Stimulated activated CD4-positive, alpha-beta T cell treated with anti-CD3 and anti-CD28 coated beads, Interleukin-1b, Interleukin-23, amount 100 ng/mL, for 4 hours (primary cell): ENCODE measurements around the gene NDFIP2.

Source experiments
- DNase-seq, 2 donors: peaks; one replicate each; pipeline ENCODE4 v3.0.0-alpha.2; 2020; ENCODE audit warnings: low read depth in 2 of 2

NDFIP2 gene

DNA sequence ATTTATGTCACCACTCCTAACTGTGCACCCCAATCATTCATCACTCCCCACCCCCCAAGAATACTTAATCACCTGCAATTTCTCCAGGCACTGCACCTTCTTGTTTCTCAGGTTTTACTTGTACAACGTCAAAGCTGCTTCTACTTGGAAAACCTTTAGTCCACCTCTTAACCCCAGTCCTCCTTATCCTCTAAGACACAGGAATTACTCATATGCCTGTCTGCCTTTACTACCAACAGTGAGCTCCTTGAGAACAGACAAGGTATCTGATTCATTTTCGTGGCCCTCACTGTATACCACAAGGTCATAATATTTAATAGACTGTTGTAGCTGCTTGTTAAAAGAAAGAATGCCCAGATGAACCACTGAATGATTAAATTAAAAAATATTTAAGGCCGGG lies 21.0 kb upstream of the NDFIP2 start:
- no peak for DNase-seq

- no peak for DNase-seq
These were observed 18.1 kb upstream of the NDFIP2 start for GRCh38 chr13:79462895-79463294.

DNA sequence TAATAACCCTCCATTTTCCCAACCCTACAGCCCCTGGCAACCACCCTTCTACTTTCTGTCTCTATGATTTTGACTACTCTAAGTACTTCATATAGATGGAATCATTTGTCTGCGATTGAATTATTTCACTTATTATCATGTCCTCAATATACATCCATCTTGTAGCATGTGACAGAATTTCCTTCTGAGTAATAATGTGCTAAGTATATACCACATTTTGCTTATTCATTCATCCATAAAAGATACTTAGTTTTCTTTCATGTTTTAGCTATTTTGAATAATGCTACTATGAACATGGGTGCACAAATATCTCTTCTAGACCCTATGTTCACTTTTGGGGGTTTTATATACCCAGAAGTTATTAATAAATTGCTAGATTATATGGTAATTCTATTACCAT lies 17.4 kb upstream of the NDFIP2 start:
- DNase-seq = no peak

- DNase-seq = no peak
These were observed 14.1 kb upstream of the NDFIP2 start for GRCh38 chr13:79466872-79467271.

DNA sequence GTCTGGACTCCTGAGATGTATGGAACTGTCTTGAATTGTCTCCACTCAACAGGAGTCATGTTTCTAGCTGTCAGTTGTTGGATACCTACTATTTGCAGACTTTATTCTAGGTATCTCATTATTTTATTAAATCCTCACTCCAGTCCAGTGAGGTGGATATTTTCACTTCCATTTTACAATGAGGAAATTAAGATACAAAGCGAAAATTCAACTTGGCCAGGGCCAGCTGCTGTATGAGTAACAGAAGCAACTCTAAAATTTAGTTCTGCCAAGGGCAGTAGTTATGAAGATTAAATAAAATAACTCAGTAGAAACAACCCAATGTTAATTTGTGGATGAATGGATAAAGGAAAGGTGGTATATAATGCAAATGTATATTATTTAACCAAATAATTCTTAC lies 12.6 kb upstream of the NDFIP2 start:
- DNase-seq = no peak

- no peak for DNase-seq
These were observed 12.1 kb upstream of the NDFIP2 start for GRCh38 chr13:79468819-79469218.

GRCh38 chr13:79469608-79470007 lies 11.3 kb upstream of the NDFIP2 start:
- DNase-seq = no peak

DNA sequence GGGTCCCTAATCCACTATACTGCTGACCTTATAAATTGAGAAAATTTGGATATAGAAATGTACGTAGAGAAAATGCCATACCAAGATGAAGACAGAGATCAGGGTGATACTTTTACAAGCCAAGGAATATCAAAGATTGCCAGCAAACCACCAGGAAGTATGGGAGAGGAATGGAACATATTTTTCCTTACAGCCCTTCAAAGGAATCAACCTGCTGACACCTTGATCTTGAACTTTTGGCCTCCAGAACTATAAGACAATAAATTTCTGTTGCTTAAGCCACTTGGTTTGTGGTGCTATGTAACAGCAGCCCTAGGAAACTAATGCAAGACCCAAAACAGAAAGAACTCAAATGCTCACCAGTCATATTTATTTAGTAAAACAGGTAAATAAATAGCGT lies 10.3 kb upstream of the NDFIP2 start:
- DNase-seq = no peak

GRCh38 chr13:79475569-79475968 lies 5.4 kb upstream of the NDFIP2 start:
- DNase-seq = no peak

DNA sequence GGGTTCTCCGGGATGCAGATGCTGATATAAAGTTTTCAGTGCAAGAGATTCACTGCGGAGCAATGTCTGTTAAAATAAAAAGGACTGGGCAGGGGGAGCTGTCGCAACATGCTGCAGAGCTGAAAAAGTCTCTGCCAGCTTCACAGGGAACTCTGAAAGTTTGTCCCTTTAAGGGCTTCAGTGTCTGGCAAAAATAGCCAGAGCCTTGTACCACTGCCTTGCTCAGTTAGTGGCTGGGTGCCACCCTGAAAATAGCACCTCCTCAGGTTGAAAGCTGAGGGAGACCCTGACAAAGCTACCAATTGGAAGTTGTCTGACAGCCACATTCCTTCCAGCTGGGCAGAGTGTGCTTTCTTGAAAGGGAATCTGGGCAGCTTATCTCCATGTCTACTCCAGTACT lies 3.0 kb upstream of the NDFIP2 start:
- DNase-seq = no peak

GRCh38 chr13:79479882-79480281 lies 1.1 kb upstream of the NDFIP2 start:
- no peak for DNase-seq

- peak; percentile 56 to 60 for DNase-seq
These were observed 714 bp downstream of the NDFIP2 start for GRCh38 chr13:79481685-79482052.

- no peak for DNase-seq
These were observed 1.5 kb downstream of the NDFIP2 start for GRCh38 chr13:79482281-79482970.

DNA sequence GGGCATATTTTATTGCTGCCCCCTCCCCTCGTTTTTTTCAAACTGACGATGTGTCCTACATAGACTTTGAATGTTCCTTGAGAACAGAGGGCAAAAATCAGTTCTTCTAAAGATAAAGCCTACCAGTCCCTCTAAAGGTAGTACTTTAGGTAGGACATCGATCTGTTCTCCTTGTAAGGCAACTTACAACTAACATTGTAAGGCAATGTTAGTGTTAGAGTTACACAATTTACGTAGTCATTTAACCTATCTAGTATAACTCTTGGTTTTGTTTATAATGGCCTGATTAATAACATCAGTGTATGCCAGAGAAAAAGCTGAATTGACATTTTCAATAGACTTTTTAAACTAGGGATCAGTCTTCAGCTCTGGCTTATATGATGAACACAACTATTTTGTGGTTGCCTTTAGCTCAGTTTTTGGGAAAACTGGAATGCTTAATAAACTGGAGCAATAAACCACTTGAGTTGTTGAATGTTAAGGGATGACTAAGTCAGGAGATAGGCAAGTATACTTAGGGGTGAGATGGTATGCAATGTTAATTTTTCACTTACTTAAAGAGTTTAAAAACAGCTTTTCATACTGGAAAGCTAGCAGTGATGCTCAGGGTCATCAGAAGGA lies 2.2 kb downstream of the NDFIP2 start:
- no peak for DNase-seq

- DNase-seq = no peak
These were observed 4.3 kb downstream of the NDFIP2 start for GRCh38 chr13:79485014-79485811.

- no peak for DNase-seq
These were observed 5.7 kb downstream of the NDFIP2 start for GRCh38 chr13:79486433-79487188.

- no peak for DNase-seq
These were observed 9.4 kb downstream of the NDFIP2 start for GRCh38 chr13:79490326-79490725.

GRCh38 chr13:79490824-79491223 lies 9.9 kb downstream of the NDFIP2 start:
- DNase-seq = no peak

GRCh38 chr13:79491715-79492114 lies 10.8 kb downstream of the NDFIP2 start:
- DNase-seq = no peak

- no peak for DNase-seq
These were observed 11.4 kb downstream of the NDFIP2 start for GRCh38 chr13:79492313-79492798.

- DNase-seq = no peak
These were observed 12.1 kb downstream of the NDFIP2 start for GRCh38 chr13:79492918-79493594.

- DNase-seq = no peak
These were observed 15.2 kb downstream of the NDFIP2 start for GRCh38 chr13:79496188-79496587.
